HFF-Myc (cell line): ENCODE results near the gene HCLS1.

ENCODE experiments used
- DNase-seq: peaks from one replicate; pipeline ENCODE4 v3.0.0-alpha.2; 2011; ENCODE audit warnings: low read depth; ENCODE audit errors: extremely low read depth
- H3K4me3 ChIP-seq: replicated peaks from 2 replicates; pipeline ENCODE4 v1.5.1; 2011; ENCODE audit warnings: low read depth, mild to moderate bottlenecking, control low read depth, low read length
- CTCF ChIP-seq: IDR thresholded peaks from 2 replicates; pipeline ENCODE4 v1.5.1; 2012; ENCODE audit warnings: mild to moderate bottlenecking, low read depth, low read length, control low read depth; ENCODE audit errors: missing control alignments

HCLS1 gene

GRCh38 chr3:121584418-121584817 is 76.3 kb downstream of the HCLS1 start:
- no peak for TF ChIP-seq CTCF
- no peak for DNase-seq
- no peak overlapping the region for H3K4me3 ChIP-seq

- DNase-seq, result no peak
- no peak for TF ChIP-seq CTCF
- H3K4me3 ChIP-seq, result no peak overlapping the region
Measured at GRCh38 chr3:121581691-121582090, 79.0 kb downstream of the HCLS1 start.
